GM18861 (cell line): ENCODE data around the gene CABLES1.

Source experiments
- ATAC-seq: cut with Tn5 transposase; IDR thresholded peaks from one replicate; pipeline ENCODE4 v1.9.1; 2021; ENCODE audit not compliant: unreplicated experiment

CABLES1 gene

GRCh38 chr18:23189768-23190661 lies 54.7 kb downstream of the CABLES1 start:
- ATAC-seq, result no peak

GRCh38 chr18:23191232-23191631 lies 55.9 kb downstream of the CABLES1 start:
- ATAC-seq, result no peak

DNA sequence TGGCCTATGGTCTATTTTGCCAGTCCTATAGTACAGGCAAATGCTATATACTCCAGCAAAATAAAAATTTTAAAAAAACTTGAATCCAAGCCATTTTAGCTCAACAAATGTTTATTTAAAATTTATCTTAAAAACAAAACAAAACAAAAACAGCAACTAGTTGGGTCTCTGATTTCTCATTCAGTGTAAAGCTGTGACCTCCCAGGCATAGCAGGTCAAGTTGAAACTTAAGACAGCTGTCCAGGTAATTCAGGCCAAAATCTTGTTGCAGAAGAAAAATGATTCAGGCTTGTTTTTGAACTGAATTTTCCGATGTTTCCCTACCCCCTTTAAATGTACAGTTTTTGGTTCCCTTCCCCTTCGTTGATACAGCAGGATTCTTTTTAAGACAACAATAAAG lies 58.5 kb downstream of the CABLES1 start:
- no peak for ATAC-seq

DNA sequence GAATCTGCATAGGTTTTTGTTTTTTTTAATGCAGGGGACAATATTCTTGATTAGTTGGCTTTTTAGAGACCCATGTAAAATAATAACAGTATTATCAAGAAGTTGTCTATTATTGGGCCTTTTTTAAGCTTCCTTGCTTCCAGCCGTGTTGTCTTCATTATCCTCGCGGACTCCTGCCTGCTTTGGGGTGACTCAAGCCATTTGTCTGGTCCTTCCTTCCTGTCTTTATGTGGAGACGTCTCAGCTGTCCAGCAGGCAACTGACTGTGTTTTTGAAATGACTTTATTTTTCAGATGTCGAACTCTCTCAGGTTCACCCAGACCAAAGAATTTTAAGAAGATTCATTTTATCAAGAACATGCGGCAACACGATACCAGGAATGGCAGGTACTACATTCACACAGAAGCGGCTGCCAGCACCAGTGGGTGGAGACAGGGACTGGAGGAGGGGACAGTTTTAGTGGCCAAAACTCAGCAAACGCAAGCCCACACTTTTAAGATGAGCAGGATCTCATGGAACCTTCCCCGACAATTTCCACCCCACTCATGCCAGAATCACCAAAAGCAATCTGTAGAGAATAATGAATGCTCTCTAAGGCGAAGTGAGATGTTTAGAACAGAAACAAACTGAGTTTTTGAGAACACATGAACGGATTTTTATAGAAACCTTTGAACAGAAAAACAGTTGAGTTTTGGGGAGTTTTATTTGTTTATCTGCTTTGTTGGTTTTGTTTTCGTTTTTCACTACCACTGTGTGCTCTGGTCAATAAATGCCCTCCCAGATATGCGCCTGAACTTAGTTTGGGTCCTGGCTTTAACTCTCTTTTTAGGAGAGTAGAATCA lies 59.1 kb downstream of the CABLES1 start:
- no peak for ATAC-seq

- no peak for ATAC-seq
Measured at GRCh38 chr18:23194997-23195957, 60.0 kb downstream of the CABLES1 start.

GRCh38 chr18:23196119-23197007 lies 61.1 kb downstream of the CABLES1 start:
- ATAC-seq, result no peak

DNA sequence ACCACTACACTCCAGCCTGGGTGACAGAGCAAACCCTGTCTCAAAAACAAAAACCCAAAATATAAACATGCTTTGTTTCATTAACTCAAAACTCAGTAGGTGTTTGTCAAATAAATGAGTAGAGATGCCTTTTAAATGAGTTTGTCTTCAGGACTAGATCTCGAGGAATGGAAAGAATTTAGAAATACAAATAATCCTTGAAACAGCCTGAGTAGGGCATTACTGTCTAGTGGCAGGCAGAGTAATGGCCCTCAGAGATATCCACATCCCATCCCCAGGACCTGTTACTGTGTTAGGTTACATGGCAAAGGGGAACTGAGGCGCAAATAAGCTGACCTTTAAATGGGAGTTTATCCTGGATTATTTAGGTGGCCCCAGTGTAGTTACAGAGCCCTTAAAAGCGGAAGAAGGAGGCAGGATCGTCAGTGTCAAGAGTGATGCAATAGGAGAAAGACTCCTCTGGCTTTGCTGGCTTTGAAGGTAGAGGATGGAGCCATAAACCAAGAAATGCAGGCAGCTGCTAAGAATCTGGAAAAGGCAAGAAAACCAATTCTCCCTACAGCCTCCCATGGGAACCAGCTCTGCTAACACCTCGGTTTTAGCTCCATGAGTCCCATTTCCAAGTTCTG lies 63.0 kb downstream of the CABLES1 start:
- ATAC-seq, result no peak

DNA sequence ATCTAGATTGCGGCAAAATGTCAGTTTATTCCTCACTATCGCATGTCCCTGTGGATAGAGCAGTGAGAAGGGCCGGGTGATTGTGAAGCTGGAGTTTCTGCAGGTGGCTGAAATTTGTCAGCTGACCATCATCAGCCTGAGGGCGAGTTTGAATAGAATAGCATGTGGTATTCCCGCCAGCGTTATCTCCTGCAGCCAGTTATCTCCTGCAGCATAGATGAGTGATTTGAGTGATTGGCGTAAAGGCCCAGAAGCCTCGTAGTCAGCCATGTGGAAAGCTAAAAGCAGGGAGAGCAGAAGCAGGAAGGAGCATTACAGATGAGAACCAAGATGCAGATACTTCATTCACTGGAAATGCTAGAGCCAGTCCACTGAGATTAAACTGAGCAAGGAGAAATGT lies 65.5 kb downstream of the CABLES1 start:
- ATAC-seq, result no peak

GRCh38 chr18:23201741-23202140 lies 66.5 kb downstream of the CABLES1 start:
- ATAC-seq, result no peak

GRCh38 chr18:23203891-23204432 lies 68.7 kb downstream of the CABLES1 start:
- no peak for ATAC-seq

DNA sequence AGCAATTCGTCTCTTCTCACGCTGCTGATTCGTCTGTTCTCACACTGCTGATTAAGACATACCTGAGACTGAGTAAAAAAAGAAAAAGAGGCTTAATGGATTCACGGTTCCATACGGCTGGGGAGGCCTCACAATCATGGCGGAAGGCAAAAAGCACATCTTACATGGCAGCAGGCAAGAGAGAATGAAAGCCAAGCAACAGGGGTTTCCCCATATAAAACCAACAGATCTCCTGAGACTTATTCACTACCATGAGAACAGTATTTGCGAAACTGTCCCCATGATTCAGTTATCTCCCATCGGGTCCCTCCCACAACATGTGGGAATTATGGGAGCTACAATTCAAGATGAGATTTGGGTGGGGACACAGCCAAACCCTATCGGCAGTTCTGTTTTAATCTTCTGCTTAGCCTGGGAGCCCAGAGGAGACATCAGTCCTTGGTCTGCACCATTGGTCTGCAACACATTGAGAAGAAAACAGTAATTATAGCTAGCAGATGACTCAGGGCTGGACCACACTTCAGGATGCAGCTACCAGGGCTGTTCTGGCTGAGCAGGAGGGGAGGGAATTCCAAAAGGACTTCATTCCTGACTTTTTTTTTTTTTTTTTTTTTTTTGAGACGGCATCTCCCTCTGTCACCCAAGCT lies 69.4 kb downstream of the CABLES1 start:
- no peak for ATAC-seq

DNA sequence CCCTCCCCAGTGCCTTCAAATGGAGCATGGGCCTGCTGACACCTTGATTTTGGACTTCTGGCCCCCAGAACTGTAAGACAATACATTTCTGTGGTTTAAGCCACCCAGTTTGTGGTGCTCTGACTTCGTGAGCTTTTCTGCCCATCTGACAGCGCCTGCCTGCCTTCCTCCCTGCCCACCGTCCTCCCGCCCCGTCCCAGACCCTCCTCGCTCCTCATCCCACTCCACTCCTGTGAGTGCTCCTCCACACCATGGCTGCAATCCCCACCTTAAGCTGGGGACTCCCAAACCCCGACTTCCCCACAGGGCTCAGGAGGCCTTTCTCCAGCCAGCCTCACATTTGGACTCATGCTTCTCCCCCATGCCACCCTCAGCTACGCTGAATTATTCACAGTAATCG lies 70.7 kb downstream of the CABLES1 start:
- no peak for ATAC-seq

DNA sequence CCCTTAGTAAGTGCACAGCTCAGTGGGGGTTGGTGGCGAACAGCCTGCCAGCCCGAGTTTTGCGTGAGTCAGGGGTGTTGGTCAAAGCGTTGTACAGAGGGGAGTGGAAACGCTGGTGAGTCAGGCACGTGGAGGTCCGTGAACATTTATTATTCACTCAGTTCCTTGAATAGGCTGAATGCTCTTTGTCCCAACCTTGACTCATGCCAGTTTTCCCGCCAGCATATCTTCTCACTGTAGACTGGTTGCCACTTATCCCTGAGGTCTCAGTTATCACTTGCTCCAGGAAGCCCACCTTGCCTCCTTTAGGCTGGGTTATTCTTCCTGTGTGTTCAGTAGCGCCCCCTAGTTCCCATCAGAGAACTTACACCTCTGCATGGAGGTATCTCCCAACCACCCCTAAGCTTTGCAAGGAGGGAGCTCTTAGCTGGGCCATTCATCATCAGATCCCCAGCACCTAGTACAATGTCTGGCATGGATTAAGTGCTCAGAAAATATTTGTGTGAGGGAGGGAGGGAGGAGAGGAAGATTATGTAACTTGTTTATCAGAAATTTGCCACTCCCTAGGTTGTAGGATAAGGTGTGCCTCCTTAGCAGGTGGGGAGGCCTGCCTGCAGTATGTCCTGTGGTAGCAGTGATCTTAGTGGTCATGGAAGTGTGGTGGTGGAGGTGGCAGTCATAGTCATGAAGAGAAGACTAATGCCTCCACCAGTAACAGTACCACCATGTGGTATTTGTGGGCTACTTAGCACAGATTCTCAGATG lies 72.1 kb downstream of the CABLES1 start:
- ATAC-seq, result no peak

DNA sequence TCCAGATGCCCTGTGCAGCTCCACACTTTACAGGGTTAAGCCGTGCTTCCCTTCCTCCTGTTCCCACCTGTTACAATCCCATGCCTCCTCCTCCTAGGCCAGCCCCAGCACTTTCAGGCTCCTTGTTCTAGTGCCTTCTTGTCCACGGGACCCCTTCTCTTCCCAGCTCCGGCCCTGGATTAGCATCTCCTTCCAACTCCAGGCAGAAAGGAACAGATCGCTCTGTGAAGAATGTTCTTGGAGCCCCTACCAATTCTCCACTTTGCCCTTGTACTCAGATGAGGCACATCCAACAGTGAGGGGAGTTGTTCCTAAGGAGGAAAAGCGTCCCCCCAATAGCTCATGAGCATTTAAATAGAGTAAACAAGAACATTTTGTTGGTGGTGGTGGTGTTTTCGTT lies 72.7 kb downstream of the CABLES1 start:
- no peak for ATAC-seq

DNA sequence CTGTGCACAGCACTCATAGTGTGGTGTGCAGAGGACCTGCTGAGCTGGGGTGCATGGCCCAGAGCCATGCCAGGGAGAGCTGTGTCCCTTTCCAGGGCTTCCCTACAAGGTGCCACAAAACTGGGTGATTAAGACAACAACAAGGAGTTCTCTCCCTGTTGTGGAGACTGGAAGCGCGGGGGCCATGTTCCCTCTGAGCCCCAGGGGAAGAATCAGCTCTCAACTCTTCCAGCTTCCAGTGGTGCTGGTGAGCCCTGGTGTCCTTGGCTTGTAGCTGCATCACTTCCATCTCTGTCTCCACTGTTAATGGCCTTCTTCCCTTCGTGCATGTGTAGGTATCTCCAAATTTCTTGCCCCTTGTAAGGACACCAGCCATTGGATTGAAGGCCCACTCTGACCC lies 73.3 kb downstream of the CABLES1 start:
- ATAC-seq, result no peak

GRCh38 chr18:23209031-23209430 lies 73.7 kb downstream of the CABLES1 start:
- no peak for ATAC-seq

GRCh38 chr18:23209796-23210195 lies 74.5 kb downstream of the CABLES1 start:
- no peak for ATAC-seq

GRCh38 chr18:23210526-23210925 lies 75.2 kb downstream of the CABLES1 start:
- no peak for ATAC-seq
